Fibroblast of skin of abdomen (primary cell): ENCODE measurements around the gene NPAS2.

ENCODE experiments used
- DNase-seq: peaks from one replicate; pipeline ENCODE4 v3.0.0-alpha.2; 2013

NPAS2 gene

DNA sequence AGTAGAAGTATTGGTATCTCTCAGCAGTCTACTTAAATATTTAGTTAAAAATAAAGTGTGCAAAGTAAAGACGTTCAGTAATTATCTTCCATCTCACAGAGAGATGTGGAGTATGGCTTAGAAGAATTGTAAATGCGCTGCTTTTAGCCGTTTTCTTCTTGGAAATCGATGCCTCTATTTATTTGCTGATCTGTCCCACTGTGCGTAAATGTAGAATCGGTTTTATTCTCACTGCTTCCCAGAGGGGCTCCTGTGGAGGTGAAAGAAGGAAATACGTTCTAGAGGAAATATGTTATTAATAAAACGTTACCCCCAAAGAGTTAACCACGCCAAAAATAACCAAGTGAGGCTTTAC is 1.9 kb downstream of the NPAS2 start:
- DNase-seq, result no peak

GRCh38 chr2:100822587-100823248 is 2.8 kb downstream of the NPAS2 start:
- peak; percentile 52 for DNase-seq

GRCh38 chr2:100823665-100824438 is 3.9 kb downstream of the NPAS2 start:
- no peak for DNase-seq

DNA sequence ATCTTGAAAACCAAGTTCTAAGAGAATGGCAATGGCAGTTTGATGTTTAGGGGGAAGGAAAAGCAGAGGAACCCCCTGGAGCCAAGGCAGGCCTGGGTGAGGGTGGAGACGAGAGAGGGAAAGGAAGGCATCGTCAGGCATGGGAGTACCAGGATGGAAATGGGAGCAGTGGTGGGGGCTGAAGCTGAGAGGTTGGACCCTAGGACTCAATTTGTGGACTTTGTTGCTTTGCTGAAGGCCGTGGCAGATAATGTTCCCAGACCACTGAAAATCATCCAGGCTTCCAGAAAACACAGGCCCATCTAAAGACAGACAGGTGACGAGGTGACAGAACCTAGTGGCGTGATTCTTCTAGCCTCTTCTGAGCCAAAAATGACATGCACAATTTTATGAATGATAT is 4.9 kb downstream of the NPAS2 start:
- no peak for DNase-seq

DNA sequence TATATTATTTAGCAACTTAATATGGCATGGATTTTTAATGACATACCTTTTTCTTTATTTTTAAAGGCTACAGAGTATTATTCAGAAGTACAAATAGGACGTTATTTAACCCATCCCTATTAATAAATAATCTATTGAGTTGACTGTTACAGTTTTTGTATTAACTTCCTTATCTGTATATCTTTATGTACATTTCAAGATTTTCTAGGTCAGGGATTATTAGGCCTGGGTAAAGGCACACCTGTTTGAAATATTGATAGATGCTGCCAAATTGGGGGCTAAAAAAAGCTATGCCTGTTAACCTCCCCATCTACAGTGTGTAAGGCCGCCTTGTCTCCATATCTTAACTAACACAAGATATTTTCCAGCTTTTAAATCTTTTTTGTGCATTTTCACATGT is 6.6 kb downstream of the NPAS2 start:
- no peak for DNase-seq

DNA sequence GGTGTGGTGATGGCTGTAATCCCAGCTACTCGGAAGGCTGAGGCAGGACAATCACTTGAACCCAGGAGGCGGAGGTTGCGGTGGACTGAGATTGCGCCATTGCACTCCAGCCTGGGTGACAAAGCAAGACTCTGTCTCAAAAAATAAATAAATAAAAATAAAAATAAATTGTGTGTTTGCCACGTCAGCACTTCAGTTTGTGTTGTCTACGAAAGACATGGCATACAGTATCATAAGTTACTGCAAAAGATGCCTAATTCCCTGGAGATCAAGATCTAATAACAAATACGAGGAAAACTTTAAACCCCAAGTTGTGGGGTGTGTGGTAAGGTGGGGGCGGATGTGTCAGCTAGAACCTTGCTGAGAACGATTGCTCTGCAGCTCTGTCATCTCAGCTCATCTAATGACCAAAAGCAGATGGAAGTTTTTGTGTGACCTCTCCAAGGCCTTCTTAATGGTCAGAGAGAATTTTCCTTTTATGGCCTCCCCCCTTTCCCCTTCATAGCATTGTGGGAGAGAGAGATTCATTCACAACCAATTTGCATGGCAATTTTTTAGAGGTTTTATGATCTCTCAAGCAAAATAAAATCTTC is 11.3 kb downstream of the NPAS2 start:
- no peak for DNase-seq

GRCh38 chr2:100831831-100832230 is 11.9 kb downstream of the NPAS2 start:
- no peak for DNase-seq

- DNase-seq, result no peak
Observed at GRCh38 chr2:100832885-100833284, 12.9 kb downstream of the NPAS2 start.

DNA sequence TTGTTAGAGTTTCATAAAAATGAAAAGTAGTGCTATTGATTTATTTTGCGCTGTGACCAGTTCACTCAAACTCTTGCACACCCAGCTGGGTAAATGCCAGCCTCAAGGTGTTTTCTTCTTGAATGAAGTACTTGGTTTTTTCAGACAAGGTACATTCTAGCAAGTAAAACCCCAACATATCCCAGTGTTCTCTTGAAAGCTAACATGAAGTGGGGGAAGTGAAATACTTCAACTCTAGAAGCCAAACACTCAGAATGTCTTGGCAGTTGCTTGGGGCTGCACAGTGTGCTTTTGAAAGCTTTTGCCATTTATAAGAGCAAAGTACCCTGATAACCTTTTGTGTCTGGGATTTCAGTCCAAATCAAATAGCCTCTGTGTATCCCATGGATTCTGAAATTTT is 13.4 kb downstream of the NPAS2 start:
- DNase-seq, result no peak

DNA sequence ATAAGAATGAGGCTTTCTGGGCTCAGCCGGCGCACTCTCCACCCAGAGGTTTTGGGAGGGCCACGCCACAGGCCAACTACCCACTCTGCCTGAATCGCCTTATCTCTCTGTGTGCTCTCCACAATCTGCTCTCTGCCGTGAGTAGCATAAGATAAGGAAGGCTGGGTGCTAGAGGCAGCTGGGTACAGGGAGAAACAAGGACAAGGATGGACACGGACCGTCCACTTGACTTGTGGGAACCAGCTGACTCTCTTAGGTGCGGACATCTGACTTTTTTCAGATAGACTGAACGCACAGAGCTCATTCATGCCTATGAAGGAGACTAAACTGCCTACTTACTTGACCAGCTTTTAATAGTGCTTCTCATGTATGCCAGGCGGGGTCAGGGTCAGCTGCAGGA is 14.3 kb downstream of the NPAS2 start:
- DNase-seq, result no peak

GRCh38 chr2:100835006-100835659 is 15.2 kb downstream of the NPAS2 start:
- DNase-seq, result no peak

- peak; percentile 28 for DNase-seq
Observed at GRCh38 chr2:100840519-100840918, 20.6 kb downstream of the NPAS2 start.

GRCh38 chr2:100842241-100842922 is 22.4 kb downstream of the NPAS2 start:
- DNase-seq, result no peak

- DNase-seq, result no peak
Observed at GRCh38 chr2:100844514-100844913, 24.6 kb downstream of the NPAS2 start.

DNA sequence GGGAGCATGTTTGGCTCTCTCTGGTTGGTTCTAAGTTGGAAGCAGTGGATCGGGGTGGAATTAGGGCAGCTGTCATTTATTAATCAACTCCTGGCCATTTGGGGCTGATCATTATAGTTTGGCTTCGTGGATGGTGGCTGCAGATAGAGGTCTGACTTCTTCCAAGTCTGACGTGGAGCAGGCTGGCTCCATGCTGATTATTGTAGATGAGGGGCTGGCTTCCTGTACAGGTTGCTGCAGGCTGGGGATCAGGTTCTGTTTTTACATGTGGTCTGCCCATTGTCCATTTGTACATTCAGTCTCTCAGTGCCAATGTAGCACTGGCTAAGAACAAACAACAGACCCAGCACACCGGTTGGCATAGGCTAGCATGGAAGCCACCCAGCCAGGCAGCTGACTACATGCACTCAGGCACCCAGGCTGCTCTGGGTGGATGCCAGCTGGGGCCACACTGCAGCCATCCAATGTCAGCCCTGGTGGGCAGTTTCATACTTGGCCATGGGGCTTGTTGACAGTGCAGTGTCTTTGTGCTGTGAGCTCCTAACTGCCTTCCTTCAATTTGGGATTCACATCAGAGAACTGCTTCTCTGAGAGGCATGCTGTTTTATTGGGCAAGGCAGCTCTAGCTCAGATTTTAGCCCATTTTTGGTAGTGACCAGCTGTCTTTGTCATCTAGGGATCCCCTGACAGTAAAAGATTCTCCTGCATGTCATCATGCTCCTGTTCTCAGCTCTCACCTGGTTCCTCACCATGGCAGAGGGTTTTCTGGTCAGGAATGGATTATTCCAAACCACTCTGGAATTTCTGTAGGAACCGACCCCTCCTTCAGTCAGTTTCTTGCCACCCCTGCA is 25.4 kb downstream of the NPAS2 start:
- DNase-seq, result no peak

GRCh38 chr2:100846716-100847115 is 26.8 kb downstream of the NPAS2 start:
- no peak for DNase-seq

DNA sequence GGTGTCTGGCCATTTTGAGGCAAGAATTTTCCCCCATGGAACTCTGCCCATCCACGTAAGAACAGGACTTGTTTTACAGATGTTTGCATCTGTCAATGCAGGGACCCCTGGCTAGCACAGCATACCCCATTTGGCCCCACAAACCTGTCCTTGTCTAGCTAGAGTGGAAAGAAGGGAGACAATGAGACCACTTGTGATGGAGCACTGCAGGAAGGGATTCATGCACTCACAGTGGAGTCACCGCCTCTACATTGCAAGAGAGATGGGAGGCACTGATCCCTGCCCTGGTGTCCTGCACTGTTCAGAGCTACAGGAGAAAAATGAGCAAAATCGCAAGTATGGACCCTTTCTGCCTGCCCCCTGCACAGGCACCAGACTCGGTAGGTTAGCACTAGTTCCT is 32.5 kb downstream of the NPAS2 start:
- DNase-seq, result no peak

GRCh38 chr2:100852999-100853908 is 33.3 kb downstream of the NPAS2 start:
- DNase-seq, result no peak

DNA sequence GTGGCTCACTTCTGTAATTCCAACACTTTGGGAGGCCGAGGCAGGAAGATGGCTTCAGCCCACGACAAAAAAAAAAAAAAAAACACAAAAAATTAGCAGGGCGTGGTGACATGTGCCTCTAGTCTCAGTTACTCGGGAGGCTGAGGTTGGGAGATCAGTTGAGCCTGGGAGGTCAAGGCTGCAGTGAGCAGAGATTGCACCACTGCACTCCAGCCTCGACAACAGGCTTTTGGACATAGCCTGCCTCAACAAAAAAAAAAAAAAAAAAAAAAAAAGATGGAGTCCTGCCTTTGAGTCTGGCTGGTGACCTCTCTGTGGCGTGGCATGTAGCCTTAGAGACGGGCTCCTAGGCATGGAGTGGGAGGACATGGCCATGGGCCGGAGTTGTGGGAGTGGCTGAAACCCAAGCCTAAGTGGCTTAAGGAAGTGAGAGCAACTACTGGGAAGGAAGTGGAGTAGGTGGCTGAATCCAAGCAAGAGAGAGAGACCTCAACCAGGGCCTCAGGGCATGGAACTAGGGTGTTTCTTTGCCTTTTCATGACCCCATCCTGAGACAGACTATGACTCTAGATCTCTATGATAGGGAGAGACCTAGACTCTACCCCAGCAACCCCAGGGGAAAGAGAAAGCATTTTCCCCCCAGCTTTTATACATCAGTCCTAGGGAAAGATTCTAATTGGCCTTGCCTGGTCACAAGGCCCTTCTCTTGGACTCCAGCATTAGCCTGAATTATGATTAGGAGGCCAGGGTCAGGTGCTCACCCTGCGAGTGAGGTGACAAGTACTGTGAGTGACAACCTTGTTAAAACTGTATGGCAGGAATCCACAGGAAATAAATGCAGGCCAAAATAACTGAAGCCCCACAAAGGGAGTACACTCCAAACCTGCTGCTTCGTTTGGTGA is 34.2 kb downstream of the NPAS2 start:
- no peak for DNase-seq

DNA sequence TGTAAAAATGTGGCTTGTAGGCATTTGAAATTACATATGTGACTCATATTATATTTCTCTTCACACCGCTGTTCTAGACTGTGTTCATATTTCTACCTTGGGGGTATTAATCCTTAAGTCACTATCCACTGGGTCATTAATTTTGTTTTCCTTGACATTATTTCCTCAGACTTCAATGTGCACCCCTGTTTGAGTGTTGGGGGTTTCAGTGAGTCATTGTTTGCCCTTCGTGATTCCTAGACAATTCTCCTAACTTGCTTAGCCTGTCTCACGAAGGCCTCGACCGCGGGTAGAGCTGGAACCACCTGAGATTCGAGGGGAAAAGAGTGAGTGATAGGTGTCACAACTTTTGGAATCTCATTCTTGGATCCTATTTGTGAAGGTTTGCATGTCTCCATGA is 35.1 kb downstream of the NPAS2 start:
- no peak for DNase-seq
